ENCODE data around the gene FGFR2.

The FGFR2 gene

DNA sequence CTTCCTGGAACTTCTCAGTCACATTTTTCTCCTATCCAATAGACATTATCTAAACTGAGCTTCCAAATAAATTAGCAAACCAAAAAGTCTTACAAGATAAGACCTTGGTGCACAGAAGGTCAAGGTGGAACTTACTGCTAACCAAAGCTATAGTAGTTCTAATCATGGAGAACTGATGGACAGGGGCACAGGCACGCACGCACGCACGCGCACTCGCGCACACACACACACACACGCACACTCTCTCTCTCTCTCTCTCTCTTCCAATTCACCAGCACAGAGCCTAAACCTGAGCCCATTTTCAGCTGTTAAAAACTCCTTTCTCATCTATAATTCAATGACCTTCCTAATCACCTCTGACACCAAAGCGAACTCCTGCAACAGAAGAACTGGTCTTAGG, 7.5 kb downstream of the FGFR2 start:
- no peak for DNase-seq (ENCODE audit: low read depth in 1 of 2, low spot score in 1 of 2)

- no peak for DNase-seq (ENCODE audit: low read depth in 1 of 2, low spot score in 1 of 2)
These were observed 8.7 kb downstream of the FGFR2 start for GRCh38 chr10:121589553-121589952.

- DNase-seq (ENCODE audit: low read depth in 1 of 2, low spot score in 1 of 2) = no peak
These were observed 14.4 kb downstream of the FGFR2 start for GRCh38 chr10:121583857-121584256.

DNA sequence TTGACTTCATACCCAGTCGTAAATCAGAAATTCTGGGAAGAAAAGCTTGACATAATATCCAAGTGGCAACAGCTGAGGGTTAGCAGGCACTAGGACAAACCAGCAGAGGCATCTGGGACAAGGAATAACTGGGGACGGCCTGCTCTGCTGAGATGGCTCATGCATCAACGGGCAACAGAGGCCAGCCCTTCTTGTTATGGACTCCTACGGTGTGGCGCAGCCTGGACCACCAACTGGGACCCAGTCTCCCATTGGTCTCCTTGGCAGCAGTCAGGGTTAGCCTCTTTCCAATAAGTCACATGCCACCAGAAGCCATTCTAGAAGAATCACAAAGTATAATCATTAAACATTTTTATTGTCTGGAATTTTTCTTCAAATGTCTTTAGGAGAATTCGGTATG, 15.0 kb downstream of the FGFR2 start:
- no peak for DNase-seq (ENCODE audit: low read depth in 1 of 2, low spot score in 1 of 2)

DNA sequence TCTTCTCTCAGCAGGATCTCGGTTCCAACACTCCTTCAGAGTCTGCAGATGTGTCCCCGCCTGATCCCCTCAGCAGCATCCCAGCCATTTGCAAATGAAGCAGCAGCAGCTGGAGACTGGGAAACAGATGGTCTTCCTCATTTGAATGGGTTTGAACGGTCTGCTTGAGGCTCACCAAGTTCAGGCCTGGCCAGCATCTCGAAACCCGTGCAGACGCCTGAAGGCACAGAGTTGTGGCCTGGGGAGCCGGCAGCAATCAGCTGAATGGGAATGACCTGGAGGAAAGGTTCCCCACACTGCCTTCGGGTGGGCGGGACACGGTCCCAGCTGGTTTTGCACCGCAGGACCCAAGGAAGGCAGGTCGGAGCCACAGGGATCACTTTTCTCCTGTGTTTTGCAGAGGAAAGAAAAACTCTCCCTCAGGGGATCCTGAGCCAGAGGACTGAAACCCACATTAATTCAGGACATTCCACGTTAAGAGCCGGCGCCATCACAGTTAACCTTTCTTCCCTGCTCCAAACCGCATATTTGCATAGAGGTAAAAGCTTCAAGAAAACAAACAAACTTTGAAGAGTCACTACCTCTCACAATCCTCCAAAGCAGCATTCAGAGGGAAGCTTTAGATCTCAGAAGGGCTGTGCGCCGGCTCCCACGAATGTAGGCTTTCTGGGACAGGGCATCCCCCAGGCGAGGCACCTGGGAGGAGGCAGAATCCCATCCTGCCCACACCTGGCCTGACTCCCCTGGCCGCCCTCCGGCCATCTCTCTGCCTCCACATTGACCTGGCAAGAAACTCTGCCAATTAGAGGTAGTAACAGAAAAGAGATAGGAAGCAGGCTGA, 17.7 kb downstream of the FGFR2 start:
- no peak for DNase-seq (ENCODE audit: low read depth in 1 of 2, low spot score in 1 of 2)

GRCh38 chr10:121579656-121580055, 18.6 kb downstream of the FGFR2 start:
- DNase-seq (ENCODE audit: low read depth in 1 of 2, low spot score in 1 of 2) = no peak

GRCh38 chr10:121578965-121579364, 19.3 kb downstream of the FGFR2 start:
- DNase-seq (ENCODE audit: low read depth in 1 of 2, low spot score in 1 of 2) = no peak

- no peak for DNase-seq (ENCODE audit: low read depth in 1 of 2, low spot score in 1 of 2)
These were observed 19.9 kb downstream of the FGFR2 start for GRCh38 chr10:121578298-121578697.

DNA sequence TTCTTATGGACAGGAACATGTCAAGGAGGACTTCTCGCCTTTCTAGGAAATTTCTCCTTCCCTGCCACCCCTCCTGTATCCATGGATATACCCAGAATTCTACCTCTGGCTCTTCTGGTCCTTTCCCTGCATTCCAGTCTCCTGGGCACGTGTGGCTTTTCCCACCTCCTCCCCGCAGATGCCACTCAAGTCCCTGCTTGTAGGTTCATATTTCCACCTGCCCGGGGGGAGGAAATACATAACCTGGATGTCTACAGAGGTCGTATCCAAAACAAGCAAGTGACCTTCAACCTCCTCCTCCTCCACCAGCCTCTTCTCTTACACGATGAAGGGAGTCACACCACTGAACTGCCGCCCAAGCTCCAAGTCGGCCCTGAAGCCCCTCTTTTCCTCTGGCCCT, 20.7 kb downstream of the FGFR2 start:
- DNase-seq (ENCODE audit: low read depth in 1 of 2, low spot score in 1 of 2) = no peak

- no peak for DNase-seq (ENCODE audit: low read depth in 1 of 2, low spot score in 1 of 2)
These were observed 22.1 kb downstream of the FGFR2 start for GRCh38 chr10:121576139-121576538.

DNA sequence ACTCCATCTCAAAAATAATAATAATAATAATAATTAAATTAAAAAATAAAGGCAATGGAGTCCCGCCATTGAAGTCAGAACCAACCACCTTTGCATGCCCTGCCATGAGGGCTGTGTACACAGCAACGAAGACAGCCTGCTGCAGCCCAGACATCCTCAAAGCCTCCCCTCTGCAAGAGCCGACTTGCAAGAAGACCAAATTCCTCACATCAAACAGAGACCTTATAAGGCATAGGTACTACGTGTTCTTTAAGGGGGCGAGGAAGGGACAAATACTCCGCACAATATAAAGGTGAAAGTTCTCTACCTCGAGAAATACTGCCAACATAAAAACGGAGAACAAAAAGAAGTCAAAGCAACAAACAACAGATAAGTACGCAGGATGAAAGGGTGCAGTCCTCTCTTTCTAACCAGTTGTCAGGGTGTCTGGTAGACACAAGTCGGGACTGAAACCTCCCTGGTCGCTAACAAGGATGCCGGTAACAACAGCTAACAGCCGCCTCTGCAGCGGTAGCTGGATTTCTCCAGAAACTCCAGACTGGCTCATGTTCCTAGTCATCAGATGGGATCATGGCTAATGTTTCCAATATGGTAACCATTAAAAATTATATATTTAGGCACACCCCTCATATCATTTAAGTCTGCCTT, 23.6 kb downstream of the FGFR2 start:
- no peak for DNase-seq (ENCODE audit: low read depth in 1 of 2, low spot score in 1 of 2)

DNA sequence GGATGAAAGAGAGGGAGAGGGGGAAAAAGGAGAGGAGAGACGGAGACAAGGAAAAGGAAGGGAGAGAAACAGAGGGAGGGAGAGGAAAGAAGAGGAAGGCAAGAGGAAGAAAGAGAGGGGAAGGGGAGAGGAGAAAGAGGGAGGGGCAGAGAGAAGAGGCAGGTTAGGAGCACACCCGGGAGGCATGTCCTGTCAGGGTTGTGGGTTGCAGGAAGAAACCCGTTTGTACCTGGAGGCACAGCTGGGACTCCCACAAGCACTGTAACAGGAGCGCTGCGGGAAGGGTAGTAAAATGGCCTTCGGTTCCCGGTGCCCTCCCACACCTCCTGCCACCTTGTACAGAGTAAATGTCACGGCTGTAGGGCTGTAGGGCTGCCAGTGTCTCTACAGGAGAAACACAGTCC, 24.7 kb downstream of the FGFR2 start:
- no peak for DNase-seq (ENCODE audit: low read depth in 1 of 2, low spot score in 1 of 2)

DNA sequence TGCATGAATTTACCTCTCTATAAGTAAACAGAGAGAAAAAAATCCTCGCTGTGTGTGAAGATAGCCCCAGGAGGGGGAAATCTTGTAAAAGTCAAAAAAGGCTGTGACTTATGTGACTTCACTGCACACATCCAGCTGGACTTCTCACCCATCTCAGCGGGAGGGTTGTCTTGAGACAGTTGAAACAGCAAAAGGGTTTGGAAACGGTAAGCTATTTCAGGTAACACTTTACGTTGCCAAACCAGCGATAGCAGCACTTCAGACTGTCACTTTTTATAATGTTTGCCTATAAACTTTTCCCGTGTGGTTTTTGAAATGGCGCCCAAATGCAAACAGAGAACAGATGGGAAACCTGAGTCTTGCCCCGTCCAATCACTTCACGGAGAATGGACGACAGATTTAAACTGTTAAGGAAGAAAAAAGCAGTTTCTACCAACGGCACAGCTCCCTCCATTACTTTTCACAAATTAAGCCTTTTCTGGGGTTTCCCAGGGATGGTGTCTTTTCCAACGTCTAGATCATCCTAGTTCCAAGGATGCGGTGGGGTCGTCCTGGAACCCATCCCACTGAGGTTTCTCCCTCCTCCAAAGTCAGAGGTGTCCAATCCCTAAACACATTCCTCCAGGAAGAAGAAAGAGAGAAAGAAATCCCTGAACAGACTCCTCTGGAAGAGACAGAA, 25.2 kb downstream of the FGFR2 start:
- no peak for DNase-seq (ENCODE audit: low read depth in 1 of 2, low spot score in 1 of 2)

DNA sequence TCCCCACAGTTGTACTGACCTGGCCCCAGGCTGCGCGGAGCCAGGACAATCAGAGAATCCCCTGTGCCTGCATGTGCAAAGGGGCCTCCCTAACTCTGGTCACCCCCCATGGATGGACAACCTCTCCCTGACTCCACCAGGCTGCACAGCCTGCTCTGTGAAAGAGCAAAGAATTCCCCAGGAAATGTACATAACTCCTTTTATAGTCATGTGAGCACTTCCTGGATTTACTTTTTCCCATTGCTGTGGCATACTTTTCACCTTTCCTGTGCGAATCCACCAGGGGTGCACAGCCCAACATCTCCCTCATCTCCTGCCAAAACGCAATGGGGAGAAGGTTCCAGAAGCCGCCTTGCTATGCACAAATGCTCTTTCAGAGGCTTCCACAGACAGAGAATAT, 27.9 kb downstream of the FGFR2 start:
- DNase-seq (ENCODE audit: low read depth in 1 of 2, low spot score in 1 of 2) = no peak

- DNase-seq (ENCODE audit: low read depth in 1 of 2, low spot score in 1 of 2) = no peak
These were observed 30.0 kb downstream of the FGFR2 start for GRCh38 chr10:121568275-121568674.

GRCh38 chr10:121567569-121567968, 30.7 kb downstream of the FGFR2 start:
- no peak for DNase-seq (ENCODE audit: low read depth in 1 of 2, low spot score in 1 of 2)

GRCh38 chr10:121566755-121567154, 31.5 kb downstream of the FGFR2 start:
- no peak for DNase-seq (ENCODE audit: low read depth in 1 of 2, low spot score in 1 of 2)

DNA sequence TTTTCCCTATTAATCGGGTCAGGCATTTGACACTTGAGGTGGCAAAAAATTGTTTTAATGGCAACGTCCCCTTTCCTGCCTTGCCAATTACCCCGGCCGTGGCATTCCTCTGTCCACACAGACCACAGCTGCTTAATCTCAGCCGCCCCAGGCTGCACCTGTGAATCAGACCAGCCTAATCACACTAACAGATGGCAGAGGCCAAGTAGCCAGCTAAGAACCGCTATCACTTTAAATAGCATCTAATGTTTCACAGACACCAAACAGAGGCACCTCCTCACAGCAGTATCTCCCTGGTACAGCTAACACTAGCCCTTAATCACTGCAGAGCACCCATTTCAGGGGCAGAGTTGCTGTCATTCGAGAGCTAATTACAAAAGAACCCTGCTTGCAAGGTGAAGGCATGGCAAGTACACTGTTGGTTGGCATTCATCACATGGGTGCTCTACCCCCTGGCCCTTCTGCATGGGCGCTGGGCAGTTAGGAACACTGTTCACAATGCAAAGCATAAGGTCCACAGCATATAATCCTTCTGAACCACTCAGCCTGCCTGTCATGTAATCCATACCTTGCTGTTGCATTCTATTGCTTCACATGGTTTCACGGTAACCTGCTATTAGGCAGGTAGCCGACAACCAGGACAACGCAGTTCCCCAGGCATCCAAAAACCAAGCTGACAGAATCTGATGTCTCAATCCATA, 38.8 kb downstream of the FGFR2 start:
- DNase-seq (ENCODE audit: low read depth in 1 of 2, low spot score in 1 of 2) = no peak

- DNase-seq (ENCODE audit: low read depth in 1 of 2, low spot score in 1 of 2) = no peak
These were observed 40.0 kb downstream of the FGFR2 start for GRCh38 chr10:121558238-121558637.

DNA sequence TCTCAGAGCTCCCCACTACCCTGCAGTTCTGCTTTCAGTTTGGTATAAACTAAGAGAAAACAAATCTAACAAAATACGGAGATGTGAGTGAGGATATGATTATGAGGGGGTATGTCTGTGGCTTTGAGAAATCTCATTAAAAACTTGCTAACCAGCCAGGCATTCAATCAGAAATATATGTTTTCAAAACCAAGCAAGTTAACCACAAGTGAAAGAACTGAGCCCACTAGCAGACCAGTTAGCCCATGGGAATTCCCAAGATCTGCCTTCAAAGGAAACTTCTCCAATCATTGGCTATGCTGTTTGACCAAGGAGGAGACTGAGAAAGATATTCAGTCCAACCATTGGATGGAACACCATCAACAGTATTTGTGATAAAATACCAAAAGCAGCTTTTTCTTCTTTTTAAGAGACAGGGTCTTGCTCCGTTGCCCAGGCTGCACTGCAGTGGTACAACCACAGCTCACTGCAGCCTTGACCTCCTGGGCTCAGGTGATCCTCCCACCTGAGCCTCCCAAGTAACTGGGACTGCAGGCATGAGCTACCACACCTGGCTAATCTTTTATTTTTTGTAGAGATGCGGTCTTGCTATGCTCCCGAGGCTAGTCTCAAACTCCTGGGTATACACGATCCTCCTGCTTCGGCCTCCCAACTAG, 41.2 kb downstream of the FGFR2 start:
- no peak for DNase-seq (ENCODE audit: low read depth in 1 of 2, low spot score in 1 of 2)

DNA sequence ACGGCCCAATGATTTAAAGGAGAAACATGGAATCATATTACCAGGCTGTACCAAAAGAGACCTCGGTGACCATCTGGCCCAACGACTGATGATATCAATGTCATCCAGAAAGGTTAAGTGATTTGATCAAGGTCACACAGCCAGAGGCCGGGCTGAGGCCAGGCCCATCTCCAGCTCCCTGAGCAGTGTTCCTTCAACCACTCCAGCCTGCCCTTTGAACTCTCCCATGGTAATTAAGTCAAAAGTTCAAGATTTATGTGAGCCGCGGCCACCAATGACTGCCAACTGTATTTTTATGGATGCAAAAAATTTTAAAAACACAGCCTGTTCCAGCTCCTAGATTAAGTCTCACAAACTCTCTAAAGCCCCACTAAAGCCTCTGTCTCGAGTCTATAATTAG, 41.8 kb downstream of the FGFR2 start:
- DNase-seq (ENCODE audit: low read depth in 1 of 2, low spot score in 1 of 2) = no peak
